ENCODE measurements around the gene STPG3. TPM values are rescaled to one million over a fixed set of nuclear protein-coding genes. Genes with fewer than 3 reads are reported as not detected.
A peak's percentile ranks its signal among the peaks of the same experiment; 100 is the strongest.

STPG3 gene
- total and polyA plus RNA-seq, 9 of the 15 experiments (the other 6 are each of a cell fraction or from before 2014, with no cell fraction given) = not detected

DNA sequence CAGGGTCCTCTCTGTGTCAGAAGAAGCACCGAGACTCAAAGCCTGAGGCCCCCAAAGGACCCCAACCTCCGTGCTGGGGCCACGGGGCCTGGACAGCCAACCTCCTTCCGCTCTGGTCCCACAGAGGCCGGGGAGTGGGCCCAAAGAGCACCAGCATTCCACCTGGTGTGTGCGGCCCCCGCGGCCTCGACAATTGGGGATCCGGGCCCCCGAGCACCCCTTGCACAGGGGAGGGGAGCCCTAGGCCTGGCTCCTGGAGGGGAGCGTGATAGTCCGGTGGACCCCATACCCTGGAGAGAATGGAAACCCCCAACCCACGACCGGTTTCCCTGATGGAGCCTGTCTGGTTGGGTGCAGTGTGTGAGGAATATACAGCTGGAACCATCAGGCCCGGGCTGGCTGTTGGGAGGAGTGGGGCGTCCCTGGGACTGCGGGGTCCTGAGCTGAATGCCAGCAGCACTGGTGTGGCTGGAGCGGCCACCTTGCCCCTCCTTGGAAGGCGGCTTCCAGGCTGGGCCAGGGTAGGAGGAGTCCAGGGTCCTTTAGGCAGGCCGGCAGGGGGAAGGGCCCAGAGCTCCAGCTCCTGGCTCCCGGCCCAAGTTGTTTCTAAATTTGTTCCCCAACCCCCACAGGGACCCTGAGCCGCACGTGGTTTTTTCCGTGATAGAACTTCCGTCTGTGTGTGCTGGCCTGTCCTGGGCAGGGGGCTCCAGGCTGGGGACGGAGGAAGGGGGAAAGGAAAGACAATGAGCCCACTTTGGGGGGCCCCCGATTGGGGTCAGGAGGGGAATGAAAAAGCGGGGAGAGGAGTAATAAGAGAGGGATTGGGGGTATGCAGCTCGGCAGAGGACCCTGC, 25.6 kb downstream of the STPG3 start (continued):
- TF ChIP-seq IRF1 (CRISPR knock-in tag; IDR thresholded peaks at IDR 0.05; ENCODE audit: borderline replicate concordance) (no peak), CBFA2T2 (conservative IDR thresholded peaks at IDR 0.05) (peak; percentile 12; the same call in 1 of the 2 replicates), HBP1 (CRISPR knock-in tag; IDR thresholded peaks at IDR 0.05) (no peak), ZMIZ1 (IDR thresholded peaks at IDR 0.05; ENCODE audit: low read depth in 2 of 2, low read length in 2 of 2) (no peak), CEBPB (tag; IDR thresholded peaks at IDR 0.05) (peak; percentile 50), RNF219 (CRISPR knock-in tag; IDR thresholded peaks at IDR 0.05) (no peak), HDAC3 (IDR thresholded peaks at IDR 0.05; ENCODE audit: borderline replicate concordance, partially characterized antibody) (no peak), ZNF57 (CRISPR knock-in tag; IDR thresholded peaks at IDR 0.05) (no peak), TEAD4 (IDR thresholded peaks at IDR 0.05; ENCODE audit: low read length) (no peak), TEAD4 (CRISPR knock-in tag; IDR thresholded peaks at IDR 0.05; ENCODE audit: borderline replicate concordance) (no peak), ZNF445 (CRISPR knock-in tag; IDR thresholded peaks at IDR 0.05; ENCODE audit: low read depth) (no peak), MAZ (CRISPR knock-in tag; conservative IDR thresholded peaks at IDR 0.05 in 1 of 2, IDR thresholded peaks at IDR 0.05 in 1 of 2) (no peak), NCOR1 (IDR thresholded peaks at IDR 0.05) (no peak; the same call in 1 of the 2 replicates), ZFPM2 (CRISPR knock-in tag; IDR thresholded peaks at IDR 0.05) (no peak), RB1 (IDR thresholded peaks at IDR 0.05; ENCODE audit: low read depth) (no peak), NUFIP1 (IDR thresholded peaks at IDR 0.05; ENCODE audit: partially characterized antibody) (no peak), SRSF9 (IDR thresholded peaks at IDR 0.05; ENCODE audit: borderline replicate concordance, low read depth, low read length) (no peak), SMAD4 (CRISPR knock-in tag; conservative IDR thresholded peaks at IDR 0.05) (no peak)
- TF ChIP-seq, protein P1, sequence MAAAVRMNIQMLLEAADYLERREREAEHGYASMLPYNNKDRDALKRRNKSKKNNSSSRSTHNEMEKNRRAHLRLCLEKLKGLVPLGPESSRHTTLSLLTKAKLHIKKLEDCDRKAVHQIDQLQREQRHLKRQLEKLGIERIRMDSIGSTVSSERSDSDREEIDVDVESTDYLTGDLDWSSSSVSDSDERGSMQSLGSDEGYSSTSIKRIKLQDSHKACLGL (CRISPR knock-in tag; IDR thresholded peaks at IDR 0.05; ENCODE audit: borderline replicate concordance, poor library complexity, severe bottlenecking) = peak; percentile 83
